H1 (cell line): ENCODE data around the gene CAMTA1. TPM values are rescaled to one million over a fixed set of nuclear protein-coding genes. Genes with fewer than 3 reads are reported as not detected.

ENCODE experiments used
- CEBPB ChIP-seq: IDR thresholded peaks from 2 replicates; pipeline ENCODE4 v1.6.1; 2012; ENCODE audit warnings: low read depth, low read length
- polyA plus RNA-seq, 7 experiments: library from polyadenylated mRNA; depleted of rRNA in 3 of 7; stranded (reverse) in 5 of 7; unstranded in 2 of 7; fragments of >200 nt in 5 of 7; fragments of 200-250 nt in 2 of 7; gene quantifications; 1 replicate in 5 of 7; 2 replicates in 1 of 7; 4 replicates in 1 of 7; pipeline versions ENCODE4 v1.2.1 to v1.2.3, GENCODE V29; 2011 to 2013; ENCODE audit warnings: missing spikeins in 2 of 7, mixed read lengths in 2 of 7
- total RNA-seq: library from RNA; stranded (reverse); fragmentation: NEBNext Ultra II Directional; extraction: Animal tissue kit (Norgen Biotek cat#: 25700); gene quantifications from 2 replicates; pipeline ENCODE4 v1.2.1, GENCODE V29; 2021

The CAMTA1 gene
- total and polyA plus RNA-seq, 2 of the 8 experiments (the other 6 are each of a cell fraction or from before 2014, with no cell fraction given) = 65.0 to 119 TPM

DNA sequence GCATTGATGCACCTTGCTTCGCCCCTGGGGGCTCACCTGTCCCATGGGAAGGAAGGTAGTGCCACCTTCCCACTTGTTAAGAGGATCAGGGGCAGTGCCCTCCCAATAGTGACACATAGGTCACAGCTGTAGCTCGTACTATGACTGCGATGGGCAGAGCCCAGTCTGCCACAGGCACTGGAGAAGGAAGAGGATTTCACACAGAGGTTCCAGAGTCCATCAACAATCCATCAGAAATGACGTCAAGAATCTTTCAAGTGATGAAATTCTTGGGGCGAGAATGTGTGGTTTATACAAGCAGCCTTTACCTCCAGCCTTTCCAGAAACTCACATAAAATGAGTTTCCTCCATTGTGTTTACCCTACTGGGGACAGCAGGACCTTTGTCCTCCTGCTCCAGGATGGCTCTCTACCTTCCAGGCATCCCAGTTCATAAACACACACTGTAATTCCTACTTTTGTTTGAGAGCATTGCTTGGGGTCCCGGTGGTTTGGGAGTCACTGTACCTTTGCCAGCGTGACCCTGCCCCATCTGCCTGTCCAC, 725.2 kb downstream of the CAMTA1 start (continued):
- TF ChIP-seq CEBPB = no peak
